Fibroblast of lung (primary cell): ENCODE data around the gene LSM2. TPM values are rescaled to one million over a fixed set of nuclear protein-coding genes. Genes with fewer than 3 reads are reported as not detected.
A peak's percentile ranks its signal among the peaks of the same experiment; 100 is the strongest.

Experiments
- DNase-seq, 2 donors: peaks; one replicate each; pipeline versions ENCODE4 v3.0.0 to v3.0.0-alpha.2; 2010; ENCODE audit warnings: low read depth in 2 of 2
- H2AFZ ChIP-seq: 2 replicates; pipeline ENCODE4 v1.5.1; 2012; ENCODE audit warnings: low read length, control low read depth, inconsistent platforms
- H3K27ac ChIP-seq: 2 replicates; pipeline ENCODE4 v1.5.1; 2011; ENCODE audit warnings: low read length, control low read depth; ENCODE audit not compliant: insufficient read depth
- H3K27me3 ChIP-seq: 2 replicates; pipeline ENCODE4 v1.5.1; 2011; ENCODE audit warnings: mild to moderate bottlenecking, low read length; ENCODE audit not compliant: control insufficient read depth, insufficient read depth
- H3K36me3 ChIP-seq: 2 replicates; pipeline ENCODE4 v1.5.1; 2011; ENCODE audit warnings: low read length; ENCODE audit not compliant: control insufficient read depth, insufficient read depth
- H3K4me1 ChIP-seq: 2 replicates; pipeline ENCODE4 v1.5.1; 2011; ENCODE audit warnings: low read length; ENCODE audit not compliant: control insufficient read depth, insufficient read depth; ENCODE audit errors: extremely low read depth
- H3K4me2 ChIP-seq: 2 replicates; pipeline ENCODE4 v1.5.1; 2011; ENCODE audit warnings: low read length, control low read depth; ENCODE audit not compliant: insufficient read depth; ENCODE audit errors: extremely low read depth
- H3K4me3 ChIP-seq, 4 experiments: fragments of 200-600 bp in 1 of 4; sonication (generic) in 1 of 4; replicated peaks in 1 of 4; 2 replicates each; pipeline ENCODE4 v1.5.1; 2011 to 2016; ENCODE audit warnings: low read length in 4 of 4, low read depth in 3 of 4, mild to moderate bottlenecking in 3 of 4, control low read depth in 2 of 4, inconsistent platforms in 1 of 4, mixed read lengths in 1 of 4; ENCODE audit not compliant: insufficient read depth in 1 of 4; ENCODE audit errors: control extremely low read depth in 1 of 4
- H3K79me2 ChIP-seq: 2 replicates; pipeline ENCODE4 v1.5.1; 2012; ENCODE audit warnings: mild to moderate bottlenecking, low read length, inconsistent platforms; ENCODE audit not compliant: control insufficient read depth, insufficient read depth
- H3K9ac ChIP-seq: 2 replicates; pipeline ENCODE4 v1.5.1; 2011; ENCODE audit warnings: mild to moderate bottlenecking, low read length, control low read depth; ENCODE audit not compliant: insufficient read depth
- H3K9me3 ChIP-seq: 2 replicates; pipeline ENCODE4 v1.5.1; 2012; ENCODE audit warnings: low read depth, low read length; ENCODE audit not compliant: control insufficient read depth, insufficient read depth
- H4K20me1 ChIP-seq: 2 replicates; pipeline ENCODE4 v1.5.1; 2011; ENCODE audit warnings: low read length; ENCODE audit not compliant: control insufficient read depth, insufficient read depth; ENCODE audit errors: extremely low read depth
- CTCF ChIP-seq, 2 donors: IDR thresholded peaks in 1 of 2; conservative IDR thresholded peaks in 1 of 2; 1 replicate in 1 of 2; 2 replicates in 1 of 2; pipeline ENCODE4 v1.5.1; 2011 to 2012; ENCODE audit warnings: low read length in 2 of 2, control low read depth in 1 of 2, inconsistent platforms in 1 of 2, low read depth in 1 of 2, mild to moderate bottlenecking in 1 of 2
- EZH2 ChIP-seq: IDR thresholded peaks from 2 replicates; pipeline ENCODE4 v1.5.1; 2012; ENCODE audit warnings: low read length, control low read depth, mild to moderate bottlenecking; ENCODE audit errors: missing control alignments
- polyA plus RNA-seq, 2 donors: library from polyadenylated mRNA; depleted of rRNA in 1 of 2; stranded (reverse) in 1 of 2; unstranded in 1 of 2; fragments of >200 nt; gene quantifications; 2 replicates each; pipeline ENCODE4 v1.2.1, GENCODE V29; 2011 to 2012; ENCODE audit warnings: missing spikeins in 1 of 2
- total RNA-seq: library from RNA; depleted of rRNA; stranded (reverse); fragments of >200 nt; gene quantifications from 2 replicates; pipeline ENCODE4 v1.2.1, GENCODE V29; 2014

The LSM2 gene
- total and polyA plus RNA-seq, 2 donors (not counting 1 experiment from before 2014, with no cell fraction given) = 24.3 to 34.7 TPM

- Histone ChIP-seq H3K4me3 (no peak overlapping the region), H2AFZ (no peak overlapping the region), H3K9ac (no peak overlapping the region), H4K20me1 (no peaks in the 10 kb centered on the region), H3K4me2 (no peak overlapping the region), H3K27me3 (no peaks in the 10 kb centered on the region), H3K36me3 (peaks cover 4% of the 10 kb centered on the region), H3K27ac (no peak overlapping the region), H3K4me1 (peaks cover 4% of the 10 kb centered on the region), H3K79me2 (no peaks in the 10 kb centered on the region), H3K9me3 (no peaks in the 10 kb centered on the region)
- TF ChIP-seq CTCF (conservative IDR thresholded peaks at IDR 0.05 in 1 of 2, IDR thresholded peaks at IDR 0.05 in 1 of 2; ENCODE audit: low read depth in 1 of 2, low read length in 2 of 2) (no peak), EZH2 (no peak)
- DNase-seq = no peak
Observed at GRCh38 chr6:31764198-31764597, 42.6 kb downstream of the LSM2 start.

DNA sequence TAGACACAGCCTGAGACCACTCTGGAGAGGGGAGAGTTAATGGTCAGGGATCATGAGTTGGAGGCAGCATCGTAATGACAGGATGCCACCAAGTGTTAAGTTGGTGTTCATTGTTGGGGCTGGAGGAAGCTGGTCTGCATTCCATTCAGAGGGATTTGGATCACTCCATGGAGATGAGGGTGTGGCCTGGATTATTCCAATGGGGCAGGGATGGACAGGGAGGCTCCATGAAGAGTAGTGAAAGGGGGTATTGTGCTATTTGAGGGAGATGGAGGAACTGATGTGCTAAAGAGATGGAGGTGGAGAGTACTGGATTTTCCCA, 43.2 kb downstream of the LSM2 start:
- peaks cover 4% of the 10 kb centered on the region for H3K4me1 ChIP-seq
- no peak overlapping the region for H3K4me2 ChIP-seq
- no peaks in the 10 kb centered on the region for H3K9me3 ChIP-seq
- H3K27me3 ChIP-seq = no peaks in the 10 kb centered on the region
- H3K9ac ChIP-seq = no peak overlapping the region
- no peaks in the 10 kb centered on the region for H4K20me1 ChIP-seq
- peak; percentile 49 to 59 for DNase-seq
- no peak for TF ChIP-seq CTCF (conservative IDR thresholded peaks at IDR 0.05 in 1 of 2, IDR thresholded peaks at IDR 0.05 in 1 of 2; ENCODE audit: low read depth in 1 of 2, low read length in 2 of 2)
- no peak for TF ChIP-seq EZH2
- H3K79me2 ChIP-seq = no peaks in the 10 kb centered on the region
- no peak overlapping the region for H3K4me3 ChIP-seq
- peaks cover 5% of the 10 kb centered on the region for H3K36me3 ChIP-seq
- no peak overlapping the region for H3K27ac ChIP-seq
- H2AFZ ChIP-seq = no peak overlapping the region

DNA sequence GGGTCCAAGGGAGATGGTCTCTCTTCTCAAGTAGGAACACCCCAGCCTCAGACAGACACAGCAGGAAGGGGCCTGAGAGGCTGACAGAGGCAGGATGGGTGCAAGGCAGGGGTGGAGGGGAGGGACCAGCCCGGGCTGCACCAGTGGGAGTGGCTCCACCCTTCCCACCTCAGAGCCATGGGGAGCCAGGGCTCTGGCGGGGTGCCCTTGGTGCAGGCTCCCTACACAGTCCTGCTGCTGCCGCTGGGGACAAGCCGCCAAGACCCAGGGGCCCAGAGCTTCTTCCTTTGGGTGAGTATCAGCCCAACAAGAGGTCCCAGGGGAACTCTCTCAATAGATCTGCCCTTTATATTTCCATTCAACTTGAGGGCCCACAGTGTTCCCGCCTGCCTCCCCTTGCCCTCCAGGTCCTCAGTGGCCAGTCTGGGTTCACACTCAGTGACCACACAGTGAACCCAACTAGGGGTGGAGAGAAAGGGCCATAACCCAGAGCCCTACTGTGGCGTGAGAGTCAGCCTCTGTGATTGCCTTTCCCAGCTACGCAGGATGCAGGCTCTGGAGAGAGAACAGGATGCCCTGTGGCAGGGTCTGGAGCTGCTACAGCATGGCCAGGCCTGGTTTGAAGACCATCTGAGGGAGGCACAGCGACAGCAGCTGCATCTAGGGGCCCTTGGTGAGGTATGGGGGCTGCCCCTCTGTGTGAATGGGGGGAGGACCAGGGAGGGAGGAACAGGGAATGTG, 43.7 kb downstream of the LSM2 start:
- TF ChIP-seq EZH2 = no peak
- no peak for TF ChIP-seq CTCF (conservative IDR thresholded peaks at IDR 0.05 in 1 of 2, IDR thresholded peaks at IDR 0.05 in 1 of 2; ENCODE audit: low read depth in 1 of 2, low read length in 2 of 2)
- Histone ChIP-seq H3K4me3 (no peak overlapping the region), H2AFZ (no peak overlapping the region), H3K27me3 (no peaks in the 10 kb centered on the region), H3K36me3 (peaks cover 7% of the 10 kb centered on the region), H3K9ac (no peak overlapping the region), H3K4me1 (peaks cover 4% of the 10 kb centered on the region), H3K9me3 (no peaks in the 10 kb centered on the region), H3K27ac (no peak overlapping the region), H3K4me2 (no peak overlapping the region), H3K79me2 (no peaks in the 10 kb centered on the region), H4K20me1 (no peaks in the 10 kb centered on the region)
- DNase-seq = no peak
